Psoas muscle (tissue), 8 donors: ENCODE data around the gene SUFU. TPM values are rescaled to one million over a fixed set of nuclear protein-coding genes. Genes with fewer than 3 reads are reported as not detected.
"Not testable (repeated sequence)": the region's sequence is repeated elsewhere in the genome, so short reads cannot be mapped to it uniquely, and the experiment has no call there.

Source experiments
- ATAC-seq, 4 donors: fragments of 200-7000 bp; cut with Tn5 transposase; one replicate each; pipeline ENCODE4 v1.9.1; 2020; ENCODE audit warnings: moderate library complexity in 3 of 4, mild to moderate bottlenecking in 2 of 4
- DNase-seq, 2 donors: peaks; one replicate each; pipeline ENCODE4 v3.0.0-alpha.2; 2020
- H3K27ac ChIP-seq: fragments of 200-600 bp; one replicate; pipeline ENCODE4 v1.8.0; 2022
- H3K27me3 ChIP-seq, 3 donors: fragments of 200-600 bp in 1 of 3; one replicate each; pipeline versions ENCODE4 v1.6.1 to v1.8.0; 2013 to 2022; ENCODE audit warnings: low read length in 2 of 3, mild to moderate bottlenecking in 2 of 3, moderate library complexity in 1 of 3; ENCODE audit not compliant: insufficient read depth in 3 of 3
- H3K36me3 ChIP-seq, 2 donors: fragments of 200-600 bp in 1 of 2; one replicate each; pipeline versions ENCODE4 v1.6.1 to v1.8.0; 2013 to 2022; ENCODE audit warnings: low read depth in 1 of 2, mild to moderate bottlenecking in 1 of 2, moderate library complexity in 1 of 2; ENCODE audit not compliant: insufficient read depth in 1 of 2
- H3K4me1 ChIP-seq: fragments of 200-600 bp; one replicate; pipeline ENCODE4 v1.8.0; 2022
- H3K4me3 ChIP-seq: fragments of 200-600 bp; one replicate; pipeline ENCODE4 v1.8.0; 2022; ENCODE audit warnings: mild to moderate bottlenecking
- H3K9me3 ChIP-seq: fragments of 200-600 bp; one replicate; pipeline ENCODE4 v1.8.0; 2022
- WGBS, 3 donors: extraction: QIAGEN DNeasy Blood & Tissue Kit; methylation state at CpG; one replicate each; pipeline versions ENCODE4 v1.1.6 to v1.1.7; 2013; 5-methylcytosine and 5-hydroxymethylcytosine counted together
- intact Hi-C, 2 donors: fragments of 100-400 bp; cut with DNase I; formaldehyde crosslinking; loops; one replicate each; pipeline versions ENCODE4 v1.11.0 to v1.14.2; 2022
- polyA plus RNA-seq, 3 donors: library from polyadenylated mRNA; stranded (reverse); fragments of 200-250 nt; gene quantifications; one replicate each; pipeline ENCODE4 v1.2.3, GENCODE V29; 2013
- total RNA-seq, 4 donors: library from RNA; stranded (reverse); fragmentation: NEBNext Ultra II Directional in 2 of 4; extraction: Animal tissue kit (Norgen Biotek cat#: 25700) in 2 of 4; gene quantifications; one replicate each; pipeline versions ENCODE4 v1.2.1 to v1.2.4, GENCODE V29; 2021 to 2023
- TF ChIP-seq, protein P1 (sequence below): fragments of 200-600 bp; IDR thresholded peaks from one replicate; pipeline ENCODE4 v1.8.0; 2022; ENCODE audit warnings: antibody characterized with exemption
- donor health status: healthy with polysubstance abuse.
- donor health status: DM: no; HTN: no; CAD: no; lungs with moderate emphysema.
- donor health status: Bipolar disorder and iron deficiency.
- donor health status: healthy.
- donor health status: DM: yes; HTN: yes; CAD: no.
- donor health status: DM: no; HTN: no; CAD: no.
- donor health status: DM: no; HTN: no; CAD: no.
- donor health status: DM: yes; HTN: yes; CAD: no.

Gene SUFU
- total and polyA plus RNA-seq, 7 donors, result 2.1 to 6.8 (median 5.1) TPM

DNA sequence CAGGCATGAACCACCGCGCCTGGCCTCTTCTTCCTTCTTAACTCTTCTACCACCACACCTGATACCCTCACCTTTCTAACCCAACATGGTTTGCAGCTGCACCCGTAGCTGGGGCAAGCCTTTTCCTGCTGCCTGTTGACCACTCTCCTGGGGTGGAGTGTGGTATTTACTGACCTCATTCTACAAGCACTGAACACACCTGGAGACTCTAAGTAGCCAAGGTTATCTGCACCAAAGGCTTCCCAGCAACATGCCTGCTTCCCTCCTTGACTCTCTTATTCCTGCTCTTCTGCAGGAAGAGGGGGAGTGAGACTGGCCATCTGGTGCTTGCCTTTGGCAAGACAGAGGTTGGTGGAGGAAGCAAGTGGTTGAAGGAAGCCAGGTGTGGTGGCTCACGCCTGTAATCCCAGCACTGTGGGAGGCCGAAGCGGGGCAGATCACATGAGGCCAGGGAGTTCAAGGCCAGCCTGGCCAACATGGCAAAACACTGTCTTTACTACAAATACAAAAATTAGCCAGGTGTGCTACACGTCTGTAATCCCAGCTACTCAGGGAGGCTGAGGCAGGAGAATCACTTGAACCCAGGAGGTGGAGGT is 11.3 kb upstream of the SUFU start:
- H3K27ac ChIP-seq, result peak overlapping the region; percentile 84
- intact Hi-C loops, result no loop called here
- DNase-seq (peak in 1 of 2 donors; percentile 44), ATAC-seq (peak in 2 of 4 donors; percentile 9 to 13)
- peaks cover 0 to 40% of the 10 kb centered on the region in 2 donors for H3K36me3 ChIP-seq
- H3K9me3 ChIP-seq, result no peaks in the 10 kb centered on the region
- peaks cover 69% of the 10 kb centered on the region for H3K4me1 ChIP-seq
- H3K4me3 ChIP-seq, result no peak overlapping the region
- H3K27me3 ChIP-seq, result no peaks in the 10 kb centered on the region
- TF ChIP-seq, protein P1, sequence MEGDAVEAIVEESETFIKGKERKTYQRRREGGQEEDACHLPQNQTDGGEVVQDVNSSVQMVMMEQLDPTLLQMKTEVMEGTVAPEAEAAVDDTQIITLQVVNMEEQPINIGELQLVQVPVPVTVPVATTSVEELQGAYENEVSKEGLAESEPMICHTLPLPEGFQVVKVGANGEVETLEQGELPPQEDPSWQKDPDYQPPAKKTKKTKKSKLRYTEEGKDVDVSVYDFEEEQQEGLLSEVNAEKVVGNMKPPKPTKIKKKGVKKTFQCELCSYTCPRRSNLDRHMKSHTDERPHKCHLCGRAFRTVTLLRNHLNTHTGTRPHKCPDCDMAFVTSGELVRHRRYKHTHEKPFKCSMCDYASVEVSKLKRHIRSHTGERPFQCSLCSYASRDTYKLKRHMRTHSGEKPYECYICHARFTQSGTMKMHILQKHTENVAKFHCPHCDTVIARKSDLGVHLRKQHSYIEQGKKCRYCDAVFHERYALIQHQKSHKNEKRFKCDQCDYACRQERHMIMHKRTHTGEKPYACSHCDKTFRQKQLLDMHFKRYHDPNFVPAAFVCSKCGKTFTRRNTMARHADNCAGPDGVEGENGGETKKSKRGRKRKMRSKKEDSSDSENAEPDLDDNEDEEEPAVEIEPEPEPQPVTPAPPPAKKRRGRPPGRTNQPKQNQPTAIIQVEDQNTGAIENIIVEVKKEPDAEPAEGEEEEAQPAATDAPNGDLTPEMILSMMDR, result no peak
- WGBS, 3 donors, result 65 to 90% (median 74%) methylated on average over 7 of the region's 7 CpGs

DNA sequence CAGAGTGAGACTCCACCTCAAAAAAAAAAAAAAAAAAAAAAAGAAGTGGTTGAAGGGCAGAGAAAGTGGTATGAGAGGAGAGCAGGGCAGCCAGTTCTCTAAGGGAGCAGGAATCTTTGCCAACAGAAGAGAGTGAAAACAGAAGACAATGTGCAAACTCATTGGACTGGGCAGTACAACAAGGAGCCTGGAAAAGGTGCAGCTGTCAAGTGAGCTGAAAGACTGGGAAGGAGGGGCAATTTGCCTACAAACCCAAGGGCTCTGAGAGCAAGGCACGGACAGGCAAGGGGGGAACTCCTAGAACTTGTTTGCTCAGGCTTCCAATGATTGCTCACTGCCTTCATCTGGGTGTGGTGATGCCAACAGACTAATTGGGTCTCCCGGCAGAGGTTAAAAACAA is 10.8 kb upstream of the SUFU start:
- Histone ChIP-seq H3K36me3 (peaks cover 0 to 34% of the 10 kb centered on the region in 2 donors), H3K9me3 (no peaks in the 10 kb centered on the region), H3K27ac (peak overlapping the region; percentile 84), H3K4me3 (peak overlapping the region; percentile 40), H3K4me1 (peaks cover 74% of the 10 kb centered on the region), H3K27me3 (no peaks in the 10 kb centered on the region)
- WGBS, 3 donors, result 11 to 26% (median 16%) methylated on average over 2 of the region's 2 CpGs
- intact Hi-C loops, result no loop called here
- DNase-seq (peak in 1 of 2 donors; percentile 75), ATAC-seq (peak; percentile 86 to 92 (median 90))
- TF ChIP-seq, protein P1, result no peak

DNA sequence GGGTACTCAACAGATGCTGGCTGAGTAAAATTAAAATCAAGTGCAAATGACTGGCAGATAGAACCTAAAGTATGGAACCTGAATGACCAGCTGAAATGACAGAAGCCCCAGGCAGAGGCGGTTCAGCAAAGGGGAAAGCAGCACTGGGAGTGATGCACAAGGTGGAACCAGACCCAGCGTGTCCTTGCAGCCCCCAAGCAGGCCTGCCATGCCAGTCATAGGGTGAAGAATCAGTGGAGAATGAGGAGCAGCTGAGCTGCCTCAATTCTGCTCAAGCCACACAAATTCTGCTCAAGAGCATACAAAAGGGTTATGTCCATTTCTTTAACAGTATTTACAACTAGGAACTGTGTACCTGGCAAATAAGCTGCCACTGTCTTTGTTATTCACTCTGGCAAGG is 10.0 kb upstream of the SUFU start:
- H3K4me3 ChIP-seq, result peak overlapping the region; percentile 40
- TF ChIP-seq, protein P1, result no peak
- no peaks in the 10 kb centered on the region for H3K27me3 ChIP-seq
- no peaks in the 10 kb centered on the region for H3K9me3 ChIP-seq
- 71 to 87% (median 86%) methylated on average over 2 of the region's 2 CpGs for WGBS, 3 donors
- peaks cover 0 to 26% of the 10 kb centered on the region in 2 donors for H3K36me3 ChIP-seq
- peaks cover 81% of the 10 kb centered on the region for H3K4me1 ChIP-seq
- intact Hi-C loops, result no loop called here
- H3K27ac ChIP-seq, result peak overlapping the region; percentile 84
- DNase-seq (no peak), ATAC-seq (peak in 2 of 4 donors; percentile 28 to 31)

DNA sequence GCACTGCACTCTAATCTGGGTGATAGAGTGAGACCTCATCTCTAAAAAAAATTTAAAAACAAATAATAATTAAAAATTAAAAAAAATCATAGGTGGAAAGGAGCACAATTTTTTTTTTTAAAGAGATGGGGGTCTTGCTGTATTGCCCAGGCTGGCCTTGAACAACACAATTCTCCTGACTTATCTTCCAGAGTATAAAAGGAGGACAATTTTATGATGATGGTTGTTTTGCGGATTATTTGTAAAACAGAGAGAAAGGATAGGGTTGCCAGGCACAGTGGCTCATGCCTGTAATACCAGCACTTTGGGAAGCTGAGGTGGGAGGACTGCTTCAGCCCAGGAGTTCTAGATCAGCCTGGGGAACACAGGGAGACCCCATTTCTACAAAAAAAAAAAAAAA is 6.2 kb upstream of the SUFU start:
- no peak for ATAC-seq
- peak overlapping the region; percentile 6 for H3K27ac ChIP-seq
- intact Hi-C loops, result no loop called here
- DNase-seq, result no peak
- peaks cover 0 to 7% of the 10 kb centered on the region in 2 donors for H3K36me3 ChIP-seq
- no peaks in the 10 kb centered on the region for H3K27me3 ChIP-seq
- TF ChIP-seq, protein P1, result no peak
- H3K9me3 ChIP-seq, result no peaks in the 10 kb centered on the region
- peaks cover 66% of the 10 kb centered on the region for H3K4me1 ChIP-seq
- 88 to 96% (median 93%) methylated on average over 1 of the region's 1 CpG for WGBS, 3 donors
- H3K4me3 ChIP-seq, result no peak overlapping the region

DNA sequence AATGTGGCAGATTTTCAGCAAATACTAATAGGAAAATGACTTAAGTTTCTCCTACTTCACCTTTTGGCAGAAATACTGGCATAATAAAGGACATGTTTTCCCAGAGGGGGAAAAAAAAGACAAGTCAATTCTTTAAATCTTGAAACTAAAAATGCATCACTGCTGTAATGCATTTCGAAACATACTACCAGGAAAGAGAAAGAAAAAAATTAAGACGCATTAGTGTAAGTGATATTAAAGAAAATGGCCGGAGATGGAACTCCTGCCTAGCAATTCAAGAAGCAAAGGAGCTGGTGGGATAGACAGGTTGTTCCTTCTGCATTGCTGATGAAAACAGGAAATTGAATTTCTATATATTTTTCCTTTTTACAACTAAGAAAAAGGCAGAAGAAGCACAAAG is 4.4 kb upstream of the SUFU start:
- Histone ChIP-seq H3K36me3 (peaks cover 0 to 7% of the 10 kb centered on the region in 2 donors), H3K4me1 (peaks cover 52% of the 10 kb centered on the region), H3K27ac (peak overlapping the region; percentile 97), H3K27me3 (no peaks in the 10 kb centered on the region), H3K4me3 (peak overlapping the region; percentile 5), H3K9me3 (no peaks in the 10 kb centered on the region)
- ATAC-seq, result no peak
- intact Hi-C loops, result no loop called here
- TF ChIP-seq, protein P1, result no peak
- DNase-seq, result no peak
- WGBS, 3 donors, result 78 to 88% (median 79%) methylated on average over 3 of the region's 3 CpGs

DNA sequence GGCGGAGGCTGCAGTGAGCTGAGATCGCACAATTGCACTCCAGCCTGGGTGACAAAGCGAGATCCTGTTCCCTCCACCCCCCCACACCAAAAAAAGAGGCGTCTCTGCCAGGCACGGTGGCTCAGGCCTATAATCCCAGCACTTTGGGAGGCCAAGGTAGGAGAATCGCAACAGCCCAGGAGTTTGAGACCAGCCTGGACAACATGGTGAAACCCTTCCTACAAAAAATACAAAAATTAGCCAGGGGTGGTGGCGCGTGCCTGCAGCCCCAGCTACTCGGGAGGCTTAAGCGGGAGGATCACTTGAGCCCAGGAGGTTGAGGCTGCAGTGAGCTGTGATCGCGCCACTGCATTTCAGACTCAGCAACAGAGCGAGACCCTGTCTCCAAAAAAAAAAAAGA is 3.1 kb upstream of the SUFU start:
- H3K36me3 ChIP-seq, H3K9me3 ChIP-seq, H3K27me3 ChIP-seq, DNase-seq, ATAC-seq: not testable (repeated sequence)
- Histone ChIP-seq H3K4me1 (peaks cover 52% of the 10 kb centered on the region), H3K27ac (peak overlapping the region; percentile 97), H3K4me3 (peak overlapping the region; percentile 94)
- 85 to 91% (median 90%) methylated on average over 13 of the region's 13 CpGs for WGBS, 3 donors
- intact Hi-C loops, result loop anchor here in 1 of 2 donors (5.0 kb wide), 1 partner anchor 348 kb away; the partner anchor contains the start of gene NOLC1
